Measurements from ENCODE around the gene EEF2.

Gene EEF2

DNA sequence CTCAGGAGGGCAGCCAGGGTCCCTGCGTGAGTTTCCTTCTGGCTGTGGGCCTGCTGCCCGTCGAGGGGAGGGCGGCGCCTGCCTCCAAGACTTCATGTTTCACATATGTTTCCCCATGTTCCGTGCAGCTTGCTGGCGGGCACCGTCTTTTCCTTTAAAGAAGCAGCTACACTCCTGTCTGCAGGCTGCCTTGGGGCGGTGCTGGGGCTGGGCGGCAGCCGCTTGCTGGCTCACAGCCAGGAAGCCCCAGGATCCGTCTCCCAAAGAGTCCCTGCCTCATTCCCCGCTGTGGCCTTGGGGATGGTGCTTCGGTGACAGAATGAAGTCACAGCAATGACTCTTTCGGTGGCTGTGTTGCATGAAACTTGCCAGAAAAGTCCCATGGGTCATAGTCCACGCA, 47.2 kb upstream of the EEF2 start:
- no peak for TF ChIP-seq RAD21 (IDR thresholded peaks at IDR 0.05; ENCODE audit: low read depth)
- no peak for TF ChIP-seq TAF1 (IDR thresholded peaks at IDR 0.05; ENCODE audit: low read depth)
- no peak for TF ChIP-seq CREB1 (IDR thresholded peaks at IDR 0.05; ENCODE audit: low read depth)
- TF ChIP-seq, protein P1, sequence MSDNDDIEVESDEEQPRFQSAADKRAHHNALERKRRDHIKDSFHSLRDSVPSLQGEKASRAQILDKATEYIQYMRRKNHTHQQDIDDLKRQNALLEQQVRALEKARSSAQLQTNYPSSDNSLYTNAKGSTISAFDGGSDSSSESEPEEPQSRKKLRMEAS (IDR thresholded peaks at IDR 0.05), result no peak
- TF ChIP-seq NFIC (IDR thresholded peaks at IDR 0.05), result peak; percentile 50
- TF ChIP-seq, protein P2, sequence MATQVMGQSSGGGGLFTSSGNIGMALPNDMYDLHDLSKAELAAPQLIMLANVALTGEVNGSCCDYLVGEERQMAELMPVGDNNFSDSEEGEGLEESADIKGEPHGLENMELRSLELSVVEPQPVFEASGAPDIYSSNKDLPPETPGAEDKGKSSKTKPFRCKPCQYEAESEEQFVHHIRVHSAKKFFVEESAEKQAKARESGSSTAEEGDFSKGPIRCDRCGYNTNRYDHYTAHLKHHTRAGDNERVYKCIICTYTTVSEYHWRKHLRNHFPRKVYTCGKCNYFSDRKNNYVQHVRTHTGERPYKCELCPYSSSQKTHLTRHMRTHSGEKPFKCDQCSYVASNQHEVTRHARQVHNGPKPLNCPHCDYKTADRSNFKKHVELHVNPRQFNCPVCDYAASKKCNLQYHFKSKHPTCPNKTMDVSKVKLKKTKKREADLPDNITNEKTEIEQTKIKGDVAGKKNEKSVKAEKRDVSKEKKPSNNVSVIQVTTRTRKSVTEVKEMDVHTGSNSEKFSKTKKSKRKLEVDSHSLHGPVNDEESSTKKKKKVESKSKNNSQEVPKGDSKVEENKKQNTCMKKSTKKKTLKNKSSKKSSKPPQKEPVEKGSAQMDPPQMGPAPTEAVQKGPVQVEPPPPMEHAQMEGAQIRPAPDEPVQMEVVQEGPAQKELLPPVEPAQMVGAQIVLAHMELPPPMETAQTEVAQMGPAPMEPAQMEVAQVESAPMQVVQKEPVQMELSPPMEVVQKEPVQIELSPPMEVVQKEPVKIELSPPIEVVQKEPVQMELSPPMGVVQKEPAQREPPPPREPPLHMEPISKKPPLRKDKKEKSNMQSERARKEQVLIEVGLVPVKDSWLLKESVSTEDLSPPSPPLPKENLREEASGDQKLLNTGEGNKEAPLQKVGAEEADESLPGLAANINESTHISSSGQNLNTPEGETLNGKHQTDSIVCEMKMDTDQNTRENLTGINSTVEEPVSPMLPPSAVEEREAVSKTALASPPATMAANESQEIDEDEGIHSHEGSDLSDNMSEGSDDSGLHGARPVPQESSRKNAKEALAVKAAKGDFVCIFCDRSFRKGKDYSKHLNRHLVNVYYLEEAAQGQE (IDR thresholded peaks at IDR 0.05; ENCODE audit: low read depth), result no peak

DNA sequence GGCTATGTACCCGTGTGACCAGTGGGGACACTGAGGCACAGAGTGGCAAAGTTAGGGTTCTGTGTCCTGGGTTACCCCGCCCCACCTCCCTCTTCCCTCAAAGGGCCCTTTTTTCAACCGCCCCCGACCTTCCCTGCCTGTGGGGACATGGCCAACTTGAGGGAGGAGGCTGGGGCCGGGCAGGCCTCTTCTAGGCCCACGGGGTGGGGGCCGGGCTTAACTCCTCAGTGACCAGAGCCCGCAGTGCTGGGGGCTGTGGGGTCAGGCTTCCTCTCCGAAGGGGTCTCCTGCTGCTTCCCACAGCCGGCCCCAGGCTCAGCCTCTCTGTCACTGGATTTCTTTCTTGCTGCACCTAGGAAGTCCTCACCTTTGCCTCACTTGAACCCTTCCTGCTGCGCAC, 46.2 kb upstream of the EEF2 start:
- TF ChIP-seq ZBTB7A (IDR thresholded peaks at IDR 0.05; ENCODE audit: low read depth), result no peak
- TF ChIP-seq CREB1 (IDR thresholded peaks at IDR 0.05; ENCODE audit: low read depth), result no peak
- no peak for TF ChIP-seq EGR1 (IDR thresholded peaks at IDR 0.05)
- no peak for TF ChIP-seq NFIC (IDR thresholded peaks at IDR 0.05)
- TF ChIP-seq, protein P1 (IDR thresholded peaks at IDR 0.05), result no peak
- no peak for TF ChIP-seq YY1 (IDR thresholded peaks at IDR 0.05; ENCODE audit: low read depth)
- no peak for TF ChIP-seq TCF12 (IDR thresholded peaks at IDR 0.05; ENCODE audit: low read depth)
- no peak for TF ChIP-seq TAF1 (IDR thresholded peaks at IDR 0.05; ENCODE audit: low read depth)
- TF ChIP-seq FOXM1 (IDR thresholded peaks at IDR 0.05; ENCODE audit: borderline replicate concordance, low read depth), result no peak

DNA sequence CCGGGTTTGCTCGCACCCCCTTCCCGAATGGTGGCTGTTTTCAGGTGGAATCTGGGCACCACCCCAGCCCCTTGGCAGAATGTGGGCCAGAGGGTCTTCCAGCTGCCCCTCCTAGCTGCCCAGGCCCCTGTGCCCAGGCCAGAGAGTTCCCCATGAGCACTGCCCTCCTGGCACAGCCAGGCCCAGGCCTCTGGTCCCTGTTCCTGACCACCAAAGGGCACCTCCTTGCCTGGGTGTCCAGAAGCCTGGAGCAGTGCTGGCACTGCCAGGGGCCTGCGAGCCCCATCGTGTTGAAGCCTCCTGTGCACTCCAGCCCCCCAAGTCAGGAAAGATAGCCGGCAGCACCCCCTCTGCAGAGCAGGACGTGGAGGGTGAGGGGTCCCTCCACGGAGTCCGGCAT, 45.7 kb upstream of the EEF2 start:
- TF ChIP-seq, protein P3, sequence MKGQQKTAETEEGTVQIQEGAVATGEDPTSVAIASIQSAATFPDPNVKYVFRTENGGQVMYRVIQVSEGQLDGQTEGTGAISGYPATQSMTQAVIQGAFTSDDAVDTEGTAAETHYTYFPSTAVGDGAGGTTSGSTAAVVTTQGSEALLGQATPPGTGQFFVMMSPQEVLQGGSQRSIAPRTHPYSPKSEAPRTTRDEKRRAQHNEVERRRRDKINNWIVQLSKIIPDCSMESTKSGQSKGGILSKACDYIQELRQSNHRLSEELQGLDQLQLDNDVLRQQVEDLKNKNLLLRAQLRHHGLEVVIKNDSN (IDR thresholded peaks at IDR 0.05), result no peak
- TF ChIP-seq TCF12 (IDR thresholded peaks at IDR 0.05; ENCODE audit: low read depth) (no peak), TAF1 (IDR thresholded peaks at IDR 0.05; ENCODE audit: low read depth) (no peak), CEBPB (IDR thresholded peaks at IDR 0.05) (no peak), FOXM1 (IDR thresholded peaks at IDR 0.05; ENCODE audit: borderline replicate concordance, low read depth) (no peak), TEAD4 (IDR thresholded peaks at IDR 0.05) (no peak), NFIC (IDR thresholded peaks at IDR 0.05) (no peak), EGR1 (IDR thresholded peaks at IDR 0.05) (no peak), EP300 (IDR thresholded peaks at IDR 0.05; ENCODE audit: borderline replicate concordance) (no peak), RAD21 (IDR thresholded peaks at IDR 0.05; ENCODE audit: low read depth) (no peak), ZBTB7A (IDR thresholded peaks at IDR 0.05; ENCODE audit: low read depth) (no peak), YY1 (IDR thresholded peaks at IDR 0.05; ENCODE audit: low read depth) (no peak), CREB1 (IDR thresholded peaks at IDR 0.05; ENCODE audit: low read depth) (no peak)
- TF ChIP-seq, protein P2 (IDR thresholded peaks at IDR 0.05; ENCODE audit: low read depth), result no peak
- TF ChIP-seq, protein P1 (IDR thresholded peaks at IDR 0.05), result no peak

DNA sequence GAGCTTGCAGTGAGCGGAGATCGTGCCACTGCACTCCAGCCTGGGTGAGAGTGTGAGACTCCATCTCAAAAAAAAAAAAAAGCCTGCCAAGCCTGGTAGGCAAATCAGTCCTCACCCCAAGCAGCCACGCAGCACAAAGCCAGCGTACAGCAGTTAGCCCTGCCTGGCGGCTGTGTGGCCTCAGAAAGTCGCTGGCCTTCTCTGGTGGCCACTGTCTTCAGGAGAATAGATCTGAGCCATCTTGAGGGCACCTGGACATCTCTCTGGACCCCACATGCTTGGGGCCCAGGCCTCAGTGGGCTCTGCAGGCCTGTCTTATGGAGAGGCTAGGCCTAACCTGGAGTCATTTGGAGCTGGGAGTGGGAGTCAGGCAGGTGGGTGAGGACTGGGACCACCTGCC, 45.3 kb upstream of the EEF2 start:
- TF ChIP-seq TEAD4 (IDR thresholded peaks at IDR 0.05), result no peak

DNA sequence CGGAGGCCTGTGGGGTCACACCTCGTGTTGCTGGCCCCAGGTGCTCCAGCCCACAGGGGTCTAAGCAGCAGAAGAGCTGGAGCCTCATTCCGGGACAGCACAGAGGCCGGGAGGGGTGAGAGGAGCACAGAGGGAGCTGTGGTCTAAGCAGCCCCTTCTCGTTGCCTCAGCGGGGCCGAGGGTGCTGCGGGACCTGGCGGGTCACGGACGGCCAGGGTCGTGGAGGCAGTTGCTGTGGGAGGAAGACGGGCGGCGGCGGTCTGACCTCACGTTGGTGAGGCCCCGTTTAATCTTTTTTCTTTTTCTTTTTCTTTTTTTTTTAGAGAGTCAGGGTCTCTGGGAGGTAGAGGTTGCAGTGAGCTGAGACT, 44.0 kb upstream of the EEF2 start:
- no peak for TF ChIP-seq EP300 (IDR thresholded peaks at IDR 0.05; ENCODE audit: borderline replicate concordance)

DNA sequence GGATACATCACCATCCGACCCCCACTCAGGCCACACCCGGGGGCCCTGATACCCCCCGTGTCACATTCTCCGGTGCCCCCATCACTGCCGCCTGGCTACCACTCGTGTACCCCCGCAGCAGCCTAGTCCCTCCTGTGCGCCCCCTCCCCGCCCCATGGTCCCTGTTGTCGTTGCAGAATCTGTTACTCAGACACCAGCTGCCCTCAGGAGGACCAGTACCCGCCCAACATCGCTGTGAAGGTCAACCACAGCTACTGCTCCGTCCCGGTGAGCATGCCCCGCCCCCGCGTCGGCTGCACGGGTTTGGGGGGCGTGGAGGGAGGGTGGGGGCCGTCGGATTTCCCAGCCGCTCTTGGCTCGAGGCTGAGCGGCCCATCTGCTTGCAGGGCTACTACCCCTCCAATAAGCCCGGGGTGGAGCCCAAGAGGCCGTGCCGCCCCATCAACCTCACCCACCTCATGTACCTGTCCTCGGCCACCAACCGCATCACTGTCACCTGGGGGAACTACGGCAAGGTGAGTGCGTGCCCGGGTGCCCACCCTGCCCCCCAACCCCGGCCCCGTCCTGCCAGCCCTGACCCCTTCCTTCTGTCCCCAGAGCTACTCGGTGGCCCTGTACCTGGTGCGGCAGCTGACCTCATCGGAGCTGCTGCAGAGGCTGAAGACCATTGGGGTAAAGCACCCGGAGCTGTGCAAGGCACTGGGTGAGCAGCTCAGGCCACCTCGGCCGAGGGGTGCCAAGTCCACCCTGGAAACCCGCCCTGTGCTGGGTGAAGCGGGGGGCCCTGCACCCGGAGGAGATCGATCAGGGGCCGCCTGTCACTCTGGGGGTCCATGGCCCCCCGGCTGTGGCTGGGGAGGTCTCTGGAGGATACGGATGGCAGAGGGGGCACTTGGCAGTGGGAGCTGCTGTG, 43.3 kb upstream of the EEF2 start:
- TF ChIP-seq EP300 (IDR thresholded peaks at IDR 0.05; ENCODE audit: borderline replicate concordance) (no peak), RAD21 (IDR thresholded peaks at IDR 0.05; ENCODE audit: low read depth) (no peak), TAF1 (IDR thresholded peaks at IDR 0.05; ENCODE audit: low read depth) (no peak), CEBPB (IDR thresholded peaks at IDR 0.05) (no peak), EGR1 (IDR thresholded peaks at IDR 0.05) (no peak), TCF12 (IDR thresholded peaks at IDR 0.05; ENCODE audit: low read depth) (no peak), TEAD4 (IDR thresholded peaks at IDR 0.05) (no peak), NFIC (IDR thresholded peaks at IDR 0.05) (no peak), FOXM1 (IDR thresholded peaks at IDR 0.05; ENCODE audit: borderline replicate concordance, low read depth) (no peak), ZBTB7A (IDR thresholded peaks at IDR 0.05; ENCODE audit: low read depth) (no peak), YY1 (IDR thresholded peaks at IDR 0.05; ENCODE audit: low read depth) (no peak), CREB1 (IDR thresholded peaks at IDR 0.05; ENCODE audit: low read depth) (no peak)
- TF ChIP-seq, protein P1 (IDR thresholded peaks at IDR 0.05), result no peak
- TF ChIP-seq, protein P3 (IDR thresholded peaks at IDR 0.05), result no peak
- TF ChIP-seq, protein P2 (IDR thresholded peaks at IDR 0.05; ENCODE audit: low read depth), result no peak

Data from Ishikawa (cell line).